Pulmonary artery endothelial cell (primary cell): ENCODE data around the gene NPAT. TPM values are rescaled to one million over a fixed set of nuclear protein-coding genes. Genes with fewer than 3 reads are reported as not detected.
"Not testable (repeated sequence)": the region's sequence is repeated elsewhere in the genome, so short reads cannot be mapped to it uniquely, and the experiment has no call there.

Experiments
- DNase-seq: peaks from one replicate; pipeline ENCODE4 v3.0.0-alpha.2; 2011; ENCODE audit warnings: low read depth, low spot score
- total RNA-seq: library from RNA; depleted of rRNA; stranded (reverse); fragments of >200 nt; gene quantifications from 2 replicates; pipeline ENCODE4 v1.2.3, GENCODE V29; 2014

NPAT gene
- total RNA-seq, 1 donor from 2014 or later, result 13.0 TPM

DNA sequence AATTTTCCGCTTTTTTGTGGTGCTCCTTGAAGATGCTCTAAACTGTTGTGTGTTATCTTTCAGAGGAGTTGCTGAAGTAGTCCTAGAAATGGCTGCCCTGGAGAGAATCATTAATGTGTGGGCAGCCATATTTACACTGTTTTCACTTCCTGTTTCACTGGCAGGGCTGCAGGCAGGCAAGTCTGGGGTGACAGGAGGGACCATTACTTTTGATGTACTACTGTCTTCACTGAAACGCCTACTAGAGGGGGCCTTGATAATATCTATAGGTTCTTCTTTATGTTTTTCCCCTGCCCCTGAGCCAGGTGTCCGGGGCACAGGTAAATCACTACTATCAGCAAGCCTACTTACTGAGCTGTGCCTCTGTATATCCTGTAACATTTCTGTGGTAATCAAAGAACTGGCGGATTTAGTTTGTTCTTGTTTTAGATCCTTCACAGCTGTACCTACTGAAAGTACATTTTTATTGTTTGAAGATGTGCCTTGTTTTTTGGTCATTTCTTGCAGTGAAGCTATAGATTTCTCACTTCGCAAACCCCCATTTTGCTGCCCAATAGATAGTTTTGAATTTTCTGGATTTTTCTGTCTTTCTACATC is 61.4 kb downstream of the NPAT start:
- DNase-seq, result no peak

DNA sequence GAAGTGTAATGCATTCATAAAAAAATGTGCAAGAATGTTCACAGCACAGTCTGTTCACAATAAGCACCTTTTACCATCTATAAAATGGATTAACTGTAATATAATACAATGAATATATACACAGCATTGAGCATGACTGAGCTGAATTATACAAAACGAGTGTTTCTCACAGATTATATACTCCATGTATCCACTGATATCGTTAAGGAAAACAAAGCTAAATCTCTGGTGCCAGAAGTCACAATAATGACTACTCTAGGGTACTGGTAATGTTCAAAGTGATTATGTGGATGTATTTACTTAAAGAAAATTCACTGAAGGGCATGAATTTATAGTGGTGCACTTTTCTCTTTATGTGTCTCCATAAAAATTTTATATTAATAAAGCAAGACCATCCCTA is 67.8 kb downstream of the NPAT start:
- DNase-seq, result no peak

DNA sequence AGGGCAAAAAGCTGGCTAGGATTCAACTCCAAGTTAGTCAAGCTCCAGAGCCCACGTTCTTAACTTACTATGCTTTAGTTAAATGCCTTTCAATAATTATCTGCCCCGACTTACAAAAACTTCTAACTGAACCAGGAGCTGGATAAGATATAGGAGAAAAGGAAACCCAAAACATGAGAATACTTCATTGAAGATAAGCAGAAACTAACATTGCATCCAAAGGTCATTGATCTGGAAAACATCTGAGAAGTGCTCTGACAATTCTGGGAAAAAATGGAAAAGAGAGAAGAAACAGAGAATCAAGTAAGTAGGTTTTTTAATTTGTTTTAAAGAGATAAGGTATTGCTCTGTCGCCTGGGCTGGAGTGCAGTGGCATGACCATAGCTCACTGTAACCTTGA is 73.9 kb downstream of the NPAT start:
- DNase-seq, result no peak

DNA sequence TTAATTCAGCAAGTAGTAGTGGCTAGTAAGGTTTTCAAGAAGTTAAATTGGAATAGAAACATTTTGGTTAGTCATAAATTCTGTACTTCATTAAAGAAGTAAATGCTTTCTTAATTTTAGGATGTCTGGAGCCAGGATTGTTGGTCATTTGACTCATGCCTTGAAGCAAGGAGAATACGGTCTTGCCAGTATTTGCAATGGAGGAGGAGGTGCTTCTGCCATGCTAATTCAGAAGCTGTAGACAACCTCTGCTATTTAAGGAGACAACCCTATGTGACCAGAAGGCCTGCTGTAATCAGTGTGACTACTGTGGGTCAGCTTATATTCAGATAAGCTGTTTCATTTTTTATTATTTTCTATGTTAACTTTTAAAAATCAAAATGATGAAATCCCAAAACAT is 75.3 kb downstream of the NPAT start:
- DNase-seq, result no peak

DNA sequence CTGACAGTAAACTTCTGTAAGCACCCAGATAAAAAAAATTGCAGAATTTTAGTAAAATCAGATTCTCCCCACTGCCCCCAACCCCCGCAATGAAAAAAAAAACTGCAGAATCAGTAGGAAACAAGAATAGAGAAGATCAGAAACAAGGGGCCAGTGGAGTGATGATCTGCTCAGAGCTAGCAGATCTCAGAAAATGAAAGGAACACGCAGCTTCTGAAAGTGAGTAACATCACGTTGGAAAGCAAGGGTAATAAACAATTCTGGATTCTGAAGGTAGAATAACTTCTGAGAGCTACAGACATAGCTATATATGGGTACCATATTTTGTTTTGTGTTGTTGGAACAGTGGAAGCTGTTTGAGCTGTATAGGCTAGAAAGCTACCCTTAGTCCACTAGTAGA is 77.8 kb downstream of the NPAT start:
- no peak for DNase-seq

DNA sequence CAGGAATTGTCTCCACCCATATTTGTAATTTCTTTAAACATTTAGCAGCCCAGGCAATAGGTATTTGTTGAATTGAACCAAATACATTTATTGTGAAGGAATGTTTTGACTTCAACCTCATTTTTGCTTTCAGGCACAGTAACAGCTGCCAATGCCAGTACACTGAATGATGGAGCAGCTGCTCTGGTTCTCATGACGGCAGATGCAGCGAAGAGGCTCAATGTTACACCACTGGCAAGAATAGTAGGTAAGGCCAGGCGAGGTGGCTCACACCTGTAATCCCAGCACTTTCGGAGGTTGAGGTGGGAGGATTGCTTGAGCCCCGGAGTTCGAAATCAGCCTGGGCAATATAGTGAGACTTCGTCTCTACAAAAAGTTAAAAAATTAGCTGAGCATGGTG is 80.1 kb downstream of the NPAT start:
- DNase-seq, result no peak

DNA sequence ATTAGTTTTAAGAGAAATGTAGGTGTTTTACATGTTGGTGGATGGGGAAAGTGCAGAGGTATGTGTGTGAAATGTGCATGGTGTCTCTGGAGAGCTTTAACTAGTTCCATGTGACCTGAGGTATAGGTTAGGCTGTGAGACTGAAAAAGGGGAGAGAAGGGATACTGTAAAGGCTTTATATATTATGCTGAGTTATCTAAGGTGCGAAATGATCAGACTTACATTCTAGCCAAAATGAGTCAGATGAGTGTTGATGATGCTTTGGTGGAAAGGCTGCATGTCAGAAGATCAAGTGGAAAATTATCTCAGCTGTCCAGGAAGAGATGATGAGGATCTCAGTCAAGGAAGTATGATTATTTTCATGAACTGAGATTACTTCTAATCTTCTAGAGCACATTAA is 85.2 kb downstream of the NPAT start:
- no peak for DNase-seq

DNA sequence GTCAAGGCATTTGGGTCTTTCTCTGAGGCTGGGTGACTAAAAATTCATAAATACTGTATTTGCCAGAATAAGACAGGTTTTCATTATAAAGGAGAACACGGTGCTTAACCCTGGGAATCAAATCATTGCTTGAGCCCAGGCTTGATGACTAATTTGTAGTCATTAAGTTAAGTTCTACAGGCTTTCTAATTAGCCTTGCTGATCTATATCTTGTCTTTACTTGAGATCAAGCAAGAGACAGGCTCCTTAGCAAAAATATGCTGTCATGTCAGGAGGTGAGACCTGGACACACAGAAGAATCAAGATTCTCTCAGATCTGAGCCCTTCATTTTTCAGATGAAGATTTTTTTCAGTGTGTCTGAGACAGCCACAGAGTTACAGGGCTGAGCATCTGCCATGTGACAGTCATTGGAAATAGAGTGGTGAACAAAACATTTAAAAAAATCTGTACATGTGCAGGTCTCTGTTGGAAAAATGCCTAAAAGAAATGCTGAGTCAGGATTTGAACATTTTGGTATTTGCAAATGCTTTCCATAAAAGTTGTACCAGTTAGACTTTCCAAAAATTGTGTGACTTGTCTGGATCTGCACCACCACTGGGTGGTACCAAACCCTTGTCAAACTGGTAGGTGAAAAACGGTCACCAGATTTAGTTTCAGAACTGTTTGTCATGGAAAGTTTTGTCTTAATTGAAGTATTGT is 86.4 kb downstream of the NPAT start:
- DNase-seq, result no peak

DNA sequence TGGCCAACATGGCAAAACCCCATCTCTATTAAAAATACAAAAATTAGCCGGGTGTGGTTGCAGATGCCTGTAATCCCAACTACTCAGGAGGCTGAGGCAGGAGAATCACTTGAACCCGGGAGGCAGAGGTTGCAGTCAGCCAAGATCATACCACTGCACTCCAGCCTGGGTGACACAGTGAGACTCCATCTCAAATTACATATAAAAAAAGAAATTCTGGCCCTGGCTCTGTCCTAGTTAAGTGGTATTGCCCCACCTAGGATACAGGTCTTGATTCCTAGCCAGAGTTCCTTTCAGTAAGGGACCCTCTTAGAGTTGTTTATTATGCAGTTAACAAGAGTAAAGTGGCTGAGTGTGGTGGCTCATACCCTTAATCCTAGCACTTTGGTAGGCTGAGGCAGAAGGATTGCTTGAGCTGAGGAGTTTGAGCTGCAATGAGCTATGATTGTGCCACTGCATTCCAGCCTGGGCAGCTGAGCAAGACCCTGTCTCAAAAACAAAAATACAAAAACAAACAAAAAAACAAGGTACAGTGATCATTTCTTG is 89.4 kb downstream of the NPAT start:
- DNase-seq, result not testable (repeated sequence)

DNA sequence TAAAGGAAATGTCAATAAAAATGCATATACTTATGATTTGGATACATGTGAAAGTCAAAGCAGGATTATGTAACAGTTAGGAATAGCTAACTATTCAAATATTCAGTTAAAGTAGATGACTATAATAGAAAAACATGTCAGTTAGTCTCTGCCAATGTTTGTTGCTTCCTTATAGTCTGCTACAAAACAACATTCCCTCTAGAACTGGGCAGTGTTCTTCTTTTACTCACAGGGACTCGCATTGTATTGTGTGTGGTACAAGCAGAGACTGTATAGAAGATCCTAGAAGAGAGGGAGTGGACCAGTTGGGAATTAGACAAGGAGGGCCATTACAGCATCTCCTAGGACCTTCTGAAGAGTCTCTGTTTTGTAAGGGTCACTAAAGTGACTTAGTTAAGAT is 90.4 kb downstream of the NPAT start:
- no peak for DNase-seq

DNA sequence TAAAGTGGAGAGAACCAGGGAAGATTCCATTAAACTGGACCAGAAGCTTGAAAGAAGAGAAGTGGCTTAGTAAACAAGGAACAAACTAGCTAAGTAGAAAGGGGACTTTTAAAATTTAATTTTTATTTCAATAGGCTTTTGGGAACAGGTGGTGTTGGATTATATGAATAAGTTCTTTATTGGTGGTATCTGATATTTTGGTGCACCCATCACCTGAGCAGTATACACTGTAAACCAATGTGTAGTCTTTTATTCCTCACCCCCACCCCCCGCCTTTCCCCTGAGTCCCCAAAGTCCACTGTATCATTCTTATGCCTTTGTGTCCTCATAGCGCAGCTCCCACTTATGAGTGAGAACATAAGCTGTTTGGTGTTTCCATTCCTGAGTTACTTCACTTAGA is 93.7 kb downstream of the NPAT start:
- DNase-seq, result no peak

DNA sequence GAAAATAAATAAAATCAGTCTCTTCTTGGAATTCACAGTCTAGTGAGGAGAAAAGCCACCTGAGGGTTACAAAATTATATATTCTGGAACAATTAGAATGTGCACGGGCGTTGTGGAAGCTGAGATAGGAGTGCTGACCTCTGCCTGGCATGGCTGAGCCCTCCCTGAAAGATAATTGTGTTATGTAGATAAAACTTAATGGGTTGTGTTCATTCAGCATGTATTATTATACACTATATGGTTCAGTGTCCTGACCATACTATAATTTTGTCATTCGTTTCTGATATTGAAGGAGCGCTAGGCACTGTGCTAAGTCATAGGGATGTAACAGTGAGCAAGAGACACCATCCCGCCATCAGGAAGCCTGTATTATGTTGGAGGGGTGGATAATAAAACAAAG is 97.3 kb downstream of the NPAT start:
- DNase-seq, result no peak

DNA sequence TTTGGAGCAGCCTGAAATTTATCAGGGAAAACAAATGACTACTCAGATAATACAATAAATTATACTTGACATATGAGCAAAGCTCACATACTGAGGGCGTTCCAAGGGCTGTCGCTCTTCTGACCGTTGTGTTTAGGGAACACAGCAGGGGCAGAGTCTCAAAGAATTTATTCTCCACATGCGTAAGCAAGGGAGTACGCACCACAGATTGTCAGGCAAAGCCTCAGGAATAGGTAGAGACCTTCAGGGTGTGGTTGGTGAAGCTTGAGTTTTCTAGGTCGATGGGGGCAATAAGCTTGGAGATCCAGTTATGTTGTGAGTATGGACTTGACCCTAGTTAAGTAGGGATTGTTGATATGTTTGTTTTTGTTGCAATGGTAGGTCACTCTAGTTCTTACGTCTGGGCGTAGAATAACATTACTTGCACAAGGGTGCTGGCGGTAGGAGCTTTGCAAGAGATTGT is 100.2 kb downstream of the NPAT start:
- DNase-seq, result no peak

DNA sequence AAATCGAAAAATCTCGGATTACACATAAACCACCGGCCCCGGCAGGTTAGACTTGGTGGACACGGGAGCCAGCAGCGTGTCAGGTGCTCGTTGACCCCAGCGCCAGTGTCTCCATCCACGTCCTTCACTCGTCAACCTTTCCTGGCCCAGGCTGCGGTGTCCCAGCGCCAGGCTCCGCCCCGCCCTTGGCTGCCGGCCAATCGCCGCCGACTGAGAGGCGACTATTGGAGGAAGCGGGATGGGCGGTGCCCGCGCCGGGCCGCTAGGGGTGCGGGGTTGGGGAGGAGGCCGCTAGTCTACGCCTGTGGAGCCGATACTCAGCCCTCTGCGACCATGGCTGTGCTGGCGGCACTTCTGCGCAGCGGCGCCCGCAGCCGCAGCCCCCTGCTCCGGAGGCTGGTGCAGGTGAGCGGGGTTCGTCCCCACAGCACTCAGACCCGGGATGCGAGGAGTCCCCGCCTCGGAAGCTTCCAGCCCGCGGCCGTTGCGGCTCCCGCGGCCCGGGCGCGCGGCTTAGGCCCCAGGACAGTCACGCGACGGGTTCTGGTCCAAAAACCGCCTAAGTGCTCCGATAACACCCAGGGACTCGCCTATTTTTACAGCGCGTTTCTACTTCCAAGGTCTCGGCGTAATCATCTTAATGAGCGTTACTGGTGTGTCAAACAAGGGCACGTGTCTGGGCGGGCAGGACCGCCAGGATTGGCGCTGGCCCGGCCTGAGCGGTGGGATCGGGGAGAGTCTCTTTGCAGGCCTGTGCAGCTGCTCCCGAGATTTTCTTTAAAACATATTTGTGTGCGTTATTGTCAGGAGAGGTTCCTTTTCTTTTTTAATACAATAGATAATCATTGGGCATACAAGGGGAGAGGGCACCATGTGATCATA is 100.9 kb downstream of the NPAT start, which contains the start of gene ACAT1:
ACAT1 (plus strand) TSS at position 294 of the 882 bp plus-strand sequence; CDS start at position 334, 40 bp downstream.
- peak; percentile 61 for DNase-seq

DNA sequence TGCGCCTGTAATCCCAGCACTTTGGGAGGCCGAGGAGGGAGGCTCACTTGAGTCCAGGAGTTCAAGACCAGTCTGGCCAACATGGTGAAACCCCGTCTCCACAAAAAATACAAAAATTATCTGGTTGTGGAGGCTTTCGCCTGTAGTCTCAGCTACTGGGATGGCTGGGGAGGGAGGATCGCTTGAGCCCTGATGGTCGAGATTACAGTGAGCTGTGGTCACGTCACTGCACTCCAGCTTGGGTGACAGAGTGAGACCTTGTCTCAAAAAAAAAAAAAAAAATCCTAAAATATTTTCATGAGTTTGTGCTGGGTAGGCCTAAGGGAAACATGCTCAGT is 101.5 kb downstream of the NPAT start:
- DNase-seq, result not testable (repeated sequence)

DNA sequence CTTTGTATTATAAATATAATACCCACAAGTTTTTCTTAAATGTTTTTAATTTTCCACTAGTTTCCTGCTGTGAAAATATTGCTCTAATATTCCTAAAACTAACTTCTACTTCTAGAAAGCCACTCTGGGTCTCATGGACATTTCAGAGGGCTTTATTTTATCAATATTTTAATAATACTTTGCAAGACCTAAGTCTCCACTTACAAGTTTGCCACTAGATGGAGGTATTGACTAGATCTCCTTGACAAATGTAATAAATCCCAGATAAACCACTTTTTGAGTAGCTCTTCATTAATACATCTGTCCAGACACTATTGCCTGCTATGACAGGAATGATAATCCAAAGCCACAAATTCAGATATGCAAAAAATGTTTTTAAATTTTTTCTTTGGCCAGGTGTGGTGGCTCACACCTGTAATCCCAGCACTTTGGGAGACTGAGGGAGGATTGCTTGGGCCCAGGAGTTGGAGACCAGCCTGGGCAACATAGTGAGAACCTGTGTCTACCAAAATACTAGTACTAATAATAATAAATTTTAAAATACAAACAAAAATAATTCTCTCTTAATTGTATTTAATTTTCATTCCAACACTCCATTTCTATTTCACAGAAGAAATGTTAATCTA is 104.6 kb downstream of the NPAT start:
- DNase-seq, result peak; percentile 19

DNA sequence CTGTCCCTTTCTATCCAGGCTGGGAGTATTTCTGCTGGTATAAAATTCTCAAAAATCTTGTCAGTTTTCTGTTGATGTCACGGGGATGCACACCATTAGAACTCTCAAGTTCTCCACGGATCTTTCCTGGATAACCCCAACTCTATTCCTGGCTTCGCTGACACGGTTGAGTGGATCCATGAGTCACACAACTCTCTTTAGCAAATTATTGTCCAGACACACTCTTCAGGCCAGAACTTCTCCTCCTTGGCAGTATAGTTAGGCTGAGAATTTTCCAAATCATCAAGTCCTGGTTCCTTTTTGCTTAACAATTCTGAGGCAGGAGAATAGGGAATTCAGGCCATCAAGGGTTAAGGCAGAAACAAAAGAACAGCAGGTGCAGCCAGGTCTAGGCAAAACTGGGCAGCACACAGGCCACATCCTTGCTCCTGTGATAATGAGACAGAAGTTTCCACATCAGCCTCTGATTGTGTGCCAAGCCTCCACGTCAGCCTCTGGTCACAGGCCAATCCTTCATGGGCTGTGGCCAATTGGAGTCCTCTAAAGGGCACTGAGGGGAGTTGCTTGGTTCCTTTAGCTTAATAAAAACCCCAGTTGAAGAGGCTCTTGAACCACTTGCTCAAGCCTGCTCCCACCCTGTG is 106.8 kb downstream of the NPAT start:
- DNase-seq, result peak; percentile 66

DNA sequence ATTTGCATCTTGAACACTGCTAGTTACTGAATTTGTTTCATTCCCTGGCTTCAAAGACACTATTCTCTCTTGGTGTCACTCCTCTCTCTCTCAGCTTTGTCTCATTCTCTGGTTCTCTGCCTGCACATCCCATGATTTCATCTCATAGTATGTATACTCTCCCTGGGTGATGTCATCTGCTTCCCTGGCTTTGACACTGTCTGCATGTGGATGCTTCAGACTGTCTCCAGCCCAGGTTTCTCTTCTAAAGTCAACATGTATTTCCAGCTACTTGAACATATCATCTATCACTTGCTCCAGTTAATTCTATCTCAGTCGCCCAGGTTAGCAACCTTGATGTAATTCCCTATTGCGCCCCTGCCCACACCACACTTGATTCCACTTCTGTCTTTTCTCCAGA is 110.4 kb downstream of the NPAT start:
- DNase-seq, result no peak

DNA sequence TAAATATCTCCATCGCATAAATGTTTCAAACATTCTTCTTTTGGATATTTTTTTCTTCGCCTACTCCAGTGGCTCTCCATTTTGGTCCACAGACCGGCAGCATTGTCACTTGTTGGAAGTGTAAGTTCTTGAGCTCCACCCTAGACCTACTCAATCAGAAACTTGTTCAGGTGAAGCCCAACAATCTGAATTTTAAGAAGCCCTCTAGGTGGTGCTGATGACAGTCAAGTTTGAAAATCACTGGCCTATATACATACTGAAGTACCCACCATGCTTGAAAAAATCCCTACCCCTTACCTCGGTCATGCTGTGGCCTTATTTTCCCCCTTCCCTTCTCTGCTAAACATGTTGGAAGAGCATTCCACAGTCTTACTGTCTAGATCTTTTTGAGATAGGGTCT is 111.3 kb downstream of the NPAT start:
- DNase-seq, result no peak
